Tongue (tissue), 2 donors: ENCODE data around the gene OAS2. TPM values are rescaled to one million over a fixed set of nuclear protein-coding genes. Genes with fewer than 3 reads are reported as not detected.

Source experiments
- DNase-seq: peaks from one replicate; pipeline ENCODE4 v3.0.0-alpha.2; 2015
- total RNA-seq: library from RNA; depleted of rRNA; stranded (reverse); fragments of >200 nt; gene quantifications from one replicate; pipeline ENCODE4 v1.2.3, GENCODE V29; 2014

OAS2 gene
- total RNA-seq, 1 donor from 2014 or later, result 2.6 TPM

- no peak for DNase-seq
Observed at GRCh38 chr12:113022563-113023297, 44.4 kb downstream of the OAS2 start.

- DNase-seq, result no peak
Observed at GRCh38 chr12:113027726-113028125, 49.4 kb downstream of the OAS2 start.

- DNase-seq, result peak; percentile 76
Observed at GRCh38 chr12:113030875-113031525, 52.7 kb downstream of the OAS2 start.

- no peak for DNase-seq
Observed at GRCh38 chr12:113039911-113040445, 61.7 kb downstream of the OAS2 start.

- DNase-seq, result no peak
Observed at GRCh38 chr12:113040722-113041171, 62.4 kb downstream of the OAS2 start.

GRCh38 chr12:113041560-113041959 is 63.2 kb downstream of the OAS2 start:
- DNase-seq, result no peak

- no peak for DNase-seq
Observed at GRCh38 chr12:113043240-113043639, 64.9 kb downstream of the OAS2 start.

- DNase-seq, result no peak
Observed at GRCh38 chr12:113044516-113044915, 66.2 kb downstream of the OAS2 start.

- DNase-seq, result peak; percentile 81
Observed at GRCh38 chr12:113048716-113049127, 70.4 kb downstream of the OAS2 start.

- no peak for DNase-seq
Observed at GRCh38 chr12:113049976-113050742, 71.8 kb downstream of the OAS2 start.

GRCh38 chr12:113050795-113051194 is 72.5 kb downstream of the OAS2 start:
- no peak for DNase-seq

- no peak for DNase-seq
Observed at GRCh38 chr12:113051759-113052158, 73.4 kb downstream of the OAS2 start.

GRCh38 chr12:113052326-113052725 is 74.0 kb downstream of the OAS2 start:
- no peak for DNase-seq

- DNase-seq, result no peak
Observed at GRCh38 chr12:113054948-113055486, 76.7 kb downstream of the OAS2 start.

- no peak for DNase-seq
Observed at GRCh38 chr12:113055594-113056380, 77.5 kb downstream of the OAS2 start.

GRCh38 chr12:113056381-113056630 is 78.0 kb downstream of the OAS2 start:
- no peak for DNase-seq

- no peak for DNase-seq
Observed at GRCh38 chr12:113056631-113057488, 78.5 kb downstream of the OAS2 start, which contains the start of gene DTX1. Gene DTX1 (plus strand): TSS chr12:113056730. CDS start chr12:113058193, 1,463 bp downstream.

- DNase-seq, result no peak
Observed at GRCh38 chr12:113057565-113058485, 79.5 kb downstream of the OAS2 start.

- DNase-seq, result no peak
Observed at GRCh38 chr12:113058553-113058952, 80.2 kb downstream of the OAS2 start.
